GOT3 (cell line): ENCODE measurements around the gene NPIPB6.

Experiments used
- DNase-seq: peaks from one replicate; lab custom pipeline; 2025; ENCODE audit warnings: mixed read lengths; lab: John Stamatoyannopoulos, UW

NPIPB6 gene

DNA sequence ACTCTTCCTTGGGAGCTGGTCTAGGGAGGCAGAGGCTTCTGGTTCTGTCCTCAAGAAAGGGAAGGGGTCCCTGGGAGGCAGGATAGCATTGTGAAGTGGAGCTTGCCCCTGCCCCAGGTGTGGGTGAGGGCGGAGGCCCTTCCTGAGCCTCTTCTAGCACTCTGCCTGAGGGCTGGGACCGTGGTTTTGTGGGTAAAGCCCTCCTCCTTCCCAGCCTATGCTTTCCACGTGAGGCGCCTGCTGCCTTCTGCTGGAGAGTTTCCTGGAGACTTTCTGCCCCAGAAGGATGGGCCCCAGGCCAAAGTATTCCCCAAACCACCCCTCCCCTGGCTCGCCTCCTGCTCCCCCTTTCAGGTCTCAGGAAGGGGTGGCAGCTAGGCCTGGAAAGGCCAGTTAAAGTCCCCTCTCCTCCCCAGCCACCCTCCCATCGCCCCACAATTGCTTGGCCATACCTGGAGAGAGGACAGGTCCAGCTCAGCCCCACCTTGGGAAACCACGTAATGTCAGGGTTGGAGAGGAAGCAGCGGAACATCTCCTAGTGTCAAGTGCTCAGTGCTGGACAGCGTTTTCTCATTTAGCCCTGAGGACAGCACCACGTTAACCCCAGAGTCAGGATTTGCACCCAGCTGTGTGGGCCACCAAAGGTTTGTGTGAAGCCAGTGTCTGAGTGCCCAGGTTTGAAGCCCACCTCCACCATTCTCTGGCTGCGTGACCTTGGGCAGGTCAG lies 65.4 kb downstream of the NPIPB6 start:
- DNase-seq, result no peak

DNA sequence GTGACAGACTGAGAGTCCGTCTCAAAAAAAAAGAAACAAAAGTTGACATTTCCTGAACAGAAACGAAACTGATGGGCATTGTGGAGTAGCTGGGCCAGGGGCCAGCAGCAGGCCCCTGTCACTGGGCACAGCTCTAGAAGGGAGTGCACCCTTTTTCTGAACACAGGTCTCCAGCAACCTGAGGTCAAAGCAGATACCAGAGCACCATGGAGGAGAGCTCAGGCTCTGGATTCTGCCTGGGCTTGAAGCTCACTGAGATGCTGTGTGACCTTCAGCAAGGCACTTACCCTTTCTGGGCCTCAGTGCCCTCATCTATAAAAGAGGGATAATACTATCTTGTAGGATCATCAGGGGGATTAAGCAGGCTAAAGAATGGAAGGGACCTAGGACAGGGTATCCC lies 66.0 kb downstream of the NPIPB6 start:
- no peak for DNase-seq

DNA sequence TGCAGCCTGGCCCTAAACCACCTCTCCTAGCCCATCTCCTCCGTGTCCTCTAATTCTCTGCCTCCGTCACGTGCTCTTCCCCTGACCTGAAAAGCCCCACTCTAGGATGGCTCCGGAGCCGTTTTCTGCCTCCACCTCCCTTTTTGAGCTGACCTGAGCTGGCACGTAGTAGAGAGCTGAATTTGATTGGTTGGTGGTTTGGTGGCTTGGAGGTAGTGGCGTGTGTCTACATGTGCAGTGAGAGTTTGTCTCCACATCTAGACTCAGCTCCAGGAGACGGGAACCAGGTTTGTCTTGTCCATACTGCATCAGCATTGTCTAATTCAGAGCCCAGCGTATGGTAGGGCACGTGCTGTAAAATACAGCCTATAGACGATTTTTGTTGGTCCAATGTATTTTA lies 68.0 kb downstream of the NPIPB6 start:
- DNase-seq, result no peak

DNA sequence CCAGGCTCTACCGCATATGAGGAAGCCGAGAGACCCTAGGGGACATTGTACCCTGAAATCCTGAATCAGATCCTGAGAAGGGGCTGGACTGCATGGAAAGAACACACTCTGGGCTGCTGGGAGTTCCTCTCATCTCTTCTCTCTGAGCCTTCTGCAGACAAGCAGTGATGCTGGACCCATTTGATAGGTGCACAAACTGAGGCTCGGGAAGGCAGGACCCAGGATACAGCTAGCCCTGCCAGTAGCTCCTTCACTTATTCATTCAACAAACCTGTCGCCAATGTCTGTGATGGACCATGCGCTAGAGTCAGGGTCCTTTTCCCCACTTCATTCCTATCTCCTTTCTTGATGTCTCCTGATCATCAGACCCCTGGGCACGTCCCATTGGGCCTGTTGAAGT lies 69.1 kb downstream of the NPIPB6 start:
- DNase-seq, result no peak

DNA sequence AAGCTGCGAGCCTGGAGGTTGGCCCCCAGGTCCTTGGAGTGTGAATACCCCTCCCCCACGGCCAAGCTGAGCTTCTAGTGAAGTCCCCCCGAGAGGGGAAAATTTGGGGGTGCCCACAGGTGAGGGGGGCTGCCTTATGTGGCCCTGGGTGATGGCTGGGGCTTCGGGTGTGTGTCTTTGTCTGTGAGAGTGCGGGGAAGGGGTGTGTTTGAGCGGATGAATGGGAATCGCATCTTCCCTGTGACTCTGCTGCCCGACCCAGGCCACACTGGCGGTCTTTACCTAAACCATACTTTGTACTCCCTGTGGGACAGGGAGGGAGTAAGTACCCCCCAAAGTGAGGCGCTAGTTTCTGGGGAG lies 69.7 kb downstream of the NPIPB6 start:
- DNase-seq, result no peak

DNA sequence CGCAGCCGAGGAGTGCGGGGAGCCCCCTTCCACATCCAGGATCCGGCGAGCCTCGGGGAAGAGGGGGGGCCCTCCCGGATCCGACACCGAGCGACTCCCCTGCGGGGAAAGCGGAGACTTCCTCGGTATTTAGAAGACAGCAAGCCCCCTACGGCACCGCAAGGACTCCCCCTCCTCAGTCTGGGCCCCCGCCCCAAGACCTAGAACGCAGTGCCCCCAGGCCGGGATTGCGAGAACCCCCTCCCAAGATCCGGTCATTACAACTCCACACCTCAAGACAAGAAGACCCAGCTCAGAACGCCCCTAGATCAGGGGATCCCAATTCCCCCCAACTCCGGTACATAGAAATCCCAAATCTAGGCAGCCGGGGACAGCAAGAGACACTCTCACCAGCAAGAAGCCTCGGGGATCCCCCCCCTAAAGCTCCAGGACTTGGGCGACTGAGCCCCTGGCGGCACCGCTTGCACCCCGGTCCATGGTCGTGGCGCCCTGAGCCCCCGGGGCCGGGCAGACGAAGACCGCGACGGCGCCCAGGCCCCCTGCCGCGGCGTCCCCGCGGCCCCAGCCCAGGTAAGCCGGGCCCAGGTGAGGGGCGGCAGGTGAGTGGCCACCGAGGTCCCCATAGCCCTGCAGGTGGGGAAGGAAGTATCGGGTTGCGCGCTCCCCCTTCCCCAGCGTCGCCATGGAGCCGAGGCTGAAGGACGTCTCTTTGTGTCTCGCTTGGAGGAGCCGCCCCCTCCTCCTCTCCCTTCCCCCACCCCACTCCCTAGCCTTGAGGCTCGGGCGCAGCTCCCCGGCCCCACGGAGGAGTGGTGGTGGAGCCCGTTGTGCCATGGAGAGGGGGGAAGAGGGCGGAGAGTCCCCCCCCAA lies 70.3 kb downstream of the NPIPB6 start:
- no peak for DNase-seq
